Iris pigment epithelial cell (primary cell): ENCODE results near the gene RNU2-1.
A peak's percentile ranks its signal among the peaks of the same experiment; 100 is the strongest.
"Not testable (repeated sequence)": the region's sequence is repeated elsewhere in the genome, so short reads cannot be mapped to it uniquely, and the experiment has no call there.

Experiments used
- DNase-seq: peaks from one replicate; pipeline ENCODE4 v3.0.0-alpha.2; 2011; ENCODE audit warnings: low read depth

Gene RNU2-1

GRCh38 chr17:43216369-43216761, 17.4 kb downstream of the RNU2-1 start:
- DNase-seq, result no peak

GRCh38 chr17:43215341-43215740, 18.4 kb downstream of the RNU2-1 start:
- DNase-seq, result no peak

DNA sequence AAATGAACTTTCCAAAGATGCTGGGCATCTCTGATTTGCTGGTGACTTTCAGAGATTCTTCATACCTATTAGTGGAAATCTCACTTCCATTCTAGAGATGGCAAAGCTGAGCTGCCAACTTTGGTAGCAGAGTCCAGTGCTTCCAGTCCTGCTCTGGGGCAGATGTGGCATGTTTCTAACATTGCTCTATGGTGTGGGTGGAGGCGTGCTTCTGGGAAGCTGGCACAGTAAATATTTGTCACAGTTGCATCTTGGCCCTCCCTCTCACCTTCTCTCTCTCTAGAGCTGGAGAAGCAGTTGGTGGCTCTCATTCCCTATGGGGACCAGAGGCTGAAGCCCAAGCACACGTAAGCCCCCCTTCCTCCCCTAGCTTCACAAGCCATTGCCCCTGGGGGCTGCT, 20.2 kb downstream of the RNU2-1 start:
- no peak for DNase-seq

- peak; percentile 5 for DNase-seq
Observed at GRCh38 chr17:43212641-43213490, 20.9 kb downstream of the RNU2-1 start.

- DNase-seq, result peak; percentile 90
Observed at GRCh38 chr17:43211480-43212402, 22.0 kb downstream of the RNU2-1 start, which contains the start of gene TMEM106A. TSS of gene TMEM106A (plus strand) at chr17:43211875. CDS start at chr17:43213042, 1,167 bp downstream.

DNA sequence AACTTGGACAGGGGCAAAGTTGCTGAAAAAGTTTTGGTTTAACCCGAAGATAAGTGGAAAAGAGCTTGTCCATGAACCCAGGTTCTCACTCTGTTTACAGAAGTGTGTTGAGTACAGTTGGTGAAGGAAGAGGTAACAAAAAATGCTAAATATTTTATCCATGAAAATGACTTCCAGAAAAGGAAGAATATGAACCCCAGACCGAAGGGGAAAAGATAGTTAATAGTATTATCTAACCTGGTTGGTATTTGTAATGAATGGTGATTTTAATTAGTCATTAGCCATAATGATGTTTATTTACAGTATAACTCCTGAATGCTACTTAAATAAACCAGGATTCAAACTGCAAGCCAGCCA, 22.7 kb downstream of the RNU2-1 start:
- no peak for DNase-seq

- no peak for DNase-seq
Observed at GRCh38 chr17:43210576-43210975, 23.2 kb downstream of the RNU2-1 start.

GRCh38 chr17:43203013-43203412, 30.8 kb downstream of the RNU2-1 start:
- DNase-seq, result not testable (repeated sequence)

- DNase-seq, result no peak
Observed at GRCh38 chr17:43200127-43200526, 33.6 kb downstream of the RNU2-1 start.

DNA sequence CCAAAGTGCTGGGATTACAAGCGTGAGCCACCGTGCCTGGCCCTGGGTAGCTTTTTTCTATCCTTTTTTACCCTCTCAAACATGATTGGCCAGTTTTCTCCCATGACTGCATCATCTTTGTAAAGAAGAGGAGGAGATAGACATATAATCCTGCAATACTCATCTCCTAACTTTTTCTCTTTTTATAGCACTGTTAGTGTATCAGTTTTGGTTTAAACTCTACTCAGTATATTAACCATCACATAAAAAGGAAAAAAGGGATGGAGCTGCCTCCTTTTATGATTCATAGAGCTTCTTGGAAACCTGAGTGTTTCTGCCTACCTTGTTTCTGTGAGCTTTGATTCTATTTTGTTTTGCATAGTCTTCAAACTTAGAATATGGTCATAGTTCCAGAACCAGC, 34.1 kb downstream of the RNU2-1 start:
- no peak for DNase-seq

DNA sequence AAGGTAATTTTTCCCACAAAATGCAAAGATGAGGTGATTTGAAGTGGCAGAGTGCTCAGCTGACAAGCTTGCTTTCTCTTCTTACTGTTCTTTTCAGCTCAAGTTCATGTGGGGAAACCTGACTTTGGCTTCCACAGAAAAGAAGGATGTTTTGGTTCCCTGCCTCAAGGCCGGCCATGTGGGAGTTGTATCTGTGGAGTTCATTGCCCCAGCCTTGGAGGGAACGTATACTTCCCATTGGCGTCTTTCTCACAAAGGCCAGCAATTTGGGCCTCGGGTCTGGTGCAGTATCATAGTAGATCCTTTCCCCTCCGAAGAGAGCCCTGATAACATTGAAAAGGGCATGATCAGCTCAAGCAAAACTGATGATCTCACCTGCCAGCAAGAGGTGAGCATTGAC, 40.5 kb downstream of the RNU2-1 start:
- DNase-seq, result no peak

GRCh38 chr17:43186656-43187055, 47.1 kb downstream of the RNU2-1 start:
- DNase-seq, result not testable (repeated sequence)

GRCh38 chr17:43183921-43184320, 49.9 kb downstream of the RNU2-1 start:
- no peak for DNase-seq
